GM19043 (cell line): ENCODE data around the gene AP5Z1.

Source experiments
- ATAC-seq: cut with Tn5 transposase; IDR thresholded peaks from one replicate; pipeline ENCODE4 v1.9.1; 2021; ENCODE audit warnings: low read depth; ENCODE audit not compliant: unreplicated experiment

AP5Z1 gene

DNA sequence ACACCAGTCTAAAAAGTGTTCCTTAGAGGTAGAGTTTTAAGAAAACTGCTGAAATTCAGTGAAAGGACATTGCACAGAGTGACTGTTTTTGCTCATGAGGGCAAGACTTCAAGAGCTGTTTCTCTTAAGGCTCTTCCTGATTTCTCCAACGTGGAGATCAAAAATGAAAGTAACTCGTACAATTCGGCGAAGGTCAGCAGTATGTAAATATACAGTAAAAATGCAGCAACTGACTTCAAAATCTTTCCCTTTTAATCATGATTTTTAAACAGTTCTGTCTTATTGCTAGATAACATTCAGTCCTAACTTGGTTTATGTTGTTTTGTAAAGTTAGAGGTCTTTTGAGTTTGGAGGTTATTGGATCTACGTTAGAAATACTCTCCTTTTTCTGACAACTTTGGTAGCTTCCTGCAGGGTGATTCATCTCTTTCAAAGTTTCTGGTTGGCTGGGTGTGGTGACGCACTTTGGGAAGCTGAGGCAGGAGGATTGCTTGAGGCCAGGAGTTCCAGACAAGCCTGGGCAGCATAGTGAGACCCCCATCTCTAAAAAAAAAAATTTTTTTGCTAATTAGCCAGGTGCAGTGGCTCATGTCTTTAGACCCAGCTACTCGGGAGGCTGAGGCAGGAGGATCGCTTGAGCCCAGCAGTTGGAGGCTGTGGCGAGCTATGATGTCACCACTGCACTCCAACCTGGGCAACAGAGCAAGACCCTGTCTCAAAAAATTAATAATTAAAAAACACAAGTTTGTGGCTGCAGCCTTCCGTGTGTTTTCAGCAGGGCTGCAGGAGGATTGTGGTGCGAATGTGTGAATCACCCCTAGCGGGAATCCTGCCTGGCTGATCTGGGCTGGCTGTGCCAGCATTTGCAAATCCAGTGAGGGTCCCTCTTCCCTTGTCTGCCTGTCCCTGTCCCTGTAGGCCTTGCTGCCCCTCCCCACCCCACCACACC lies 29.2 kb upstream of the AP5Z1 start:
- ATAC-seq, result no peak

- no peak for ATAC-seq
These were observed 28.4 kb upstream of the AP5Z1 start for GRCh38 chr7:4747013-4747412.

- ATAC-seq, result no peak
These were observed 27.7 kb upstream of the AP5Z1 start for GRCh38 chr7:4747746-4748145.

DNA sequence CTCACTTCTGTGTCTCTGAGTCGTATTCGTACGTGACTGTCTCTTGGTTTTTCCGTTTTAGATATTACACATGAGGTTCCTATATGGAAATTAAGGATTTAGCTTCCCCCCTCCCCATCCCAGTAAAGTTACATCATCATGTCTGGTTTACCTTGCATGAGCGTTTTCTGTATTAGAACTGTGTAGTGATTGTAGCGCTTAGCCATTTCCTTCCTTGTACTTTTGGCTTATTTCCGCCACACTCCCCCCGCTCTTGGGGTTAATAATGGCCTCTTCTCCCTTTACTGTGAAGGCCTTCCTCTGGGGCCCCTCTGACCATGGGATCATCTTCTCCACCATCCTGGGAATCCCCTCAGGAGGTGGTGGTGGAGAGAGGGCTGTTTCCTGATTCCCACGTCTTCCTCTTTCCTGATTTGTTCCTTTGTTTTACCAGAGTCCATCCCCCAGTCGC lies 27.2 kb upstream of the AP5Z1 start:
- ATAC-seq, result no peak

DNA sequence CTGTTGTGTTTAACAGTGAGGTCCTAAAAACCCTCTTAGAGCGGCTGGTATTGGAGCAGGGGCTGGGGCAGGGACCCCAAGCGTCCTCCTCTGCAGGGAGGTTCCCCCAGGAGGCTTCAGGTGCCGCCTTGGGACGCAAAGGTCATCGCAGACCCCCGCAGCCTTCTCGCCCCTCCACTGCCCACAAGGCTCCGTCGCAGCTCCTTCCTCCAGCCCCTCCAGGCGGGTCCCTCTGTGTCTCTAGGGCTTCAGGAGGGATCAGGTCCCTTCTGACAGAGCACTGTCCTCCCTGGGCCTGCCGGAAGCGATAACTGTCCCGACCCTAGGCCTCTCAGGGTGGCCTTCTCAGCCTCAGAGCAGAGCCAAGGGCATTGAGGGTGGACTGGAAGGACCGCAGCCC lies 26.1 kb upstream of the AP5Z1 start:
- ATAC-seq, result no peak

DNA sequence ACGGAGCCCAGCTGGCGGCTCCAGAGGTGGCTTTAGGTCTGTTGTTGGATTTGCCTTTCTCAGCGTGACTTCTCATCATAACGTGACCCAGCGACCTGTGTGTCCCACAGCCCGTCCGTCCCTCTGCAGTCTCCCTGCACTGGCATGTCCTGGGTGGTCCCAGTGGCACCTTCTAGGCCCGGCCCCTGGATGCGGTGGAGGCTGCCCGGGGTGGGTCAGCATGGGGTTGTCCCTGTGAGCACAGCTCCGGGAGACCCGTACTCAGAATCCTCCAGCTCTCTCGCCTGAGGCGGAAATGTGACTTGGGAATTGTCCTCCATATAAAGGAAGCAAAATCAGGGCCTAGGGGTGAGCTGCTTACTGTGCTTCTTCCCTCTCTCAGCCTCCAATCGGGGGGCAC lies 25.6 kb upstream of the AP5Z1 start:
- no peak for ATAC-seq

- no peak for ATAC-seq
These were observed 23.9 kb upstream of the AP5Z1 start for GRCh38 chr7:4751398-4751947.

DNA sequence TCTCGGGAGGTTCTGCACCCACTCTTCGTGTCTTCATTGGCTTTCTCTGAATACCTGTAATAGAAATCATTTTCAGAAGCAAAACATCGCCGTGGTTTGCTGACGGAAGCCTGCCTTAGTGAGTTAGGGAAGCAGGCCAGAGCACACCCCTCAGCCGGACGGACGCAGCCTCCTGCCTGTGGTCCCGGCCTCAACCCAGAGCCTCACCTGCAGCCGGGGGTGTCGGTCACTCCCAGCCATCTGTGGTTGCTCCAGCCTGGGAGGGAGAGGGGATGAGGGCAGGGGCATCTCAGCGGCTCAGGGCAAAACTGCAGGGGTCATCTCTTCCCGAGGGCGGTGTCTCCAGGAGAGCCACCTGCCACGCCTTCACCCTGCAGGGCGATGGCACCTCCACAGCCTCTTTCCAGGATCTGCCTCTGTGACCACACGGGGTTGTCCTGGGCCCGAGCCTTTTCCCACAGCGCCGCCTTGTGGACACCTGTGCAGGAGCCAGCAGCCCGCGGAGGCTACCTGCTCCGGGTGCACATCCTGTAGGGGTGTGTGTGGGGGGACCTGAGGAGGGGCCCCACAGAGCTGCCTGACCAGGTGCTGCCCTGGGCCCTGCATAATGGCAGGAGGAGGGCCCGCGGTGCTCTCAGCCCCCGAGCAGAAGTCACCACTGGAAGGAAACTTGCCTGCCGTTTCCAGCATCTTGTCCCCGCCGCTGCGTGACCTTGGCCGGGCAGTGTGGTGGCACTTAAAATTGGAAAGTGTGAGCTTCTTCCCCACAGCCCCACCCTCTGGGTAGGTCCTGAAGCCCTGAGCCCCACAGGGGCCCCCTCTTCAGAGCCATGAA lies 21.6 kb upstream of the AP5Z1 start:
- ATAC-seq, result peak; percentile 80

DNA sequence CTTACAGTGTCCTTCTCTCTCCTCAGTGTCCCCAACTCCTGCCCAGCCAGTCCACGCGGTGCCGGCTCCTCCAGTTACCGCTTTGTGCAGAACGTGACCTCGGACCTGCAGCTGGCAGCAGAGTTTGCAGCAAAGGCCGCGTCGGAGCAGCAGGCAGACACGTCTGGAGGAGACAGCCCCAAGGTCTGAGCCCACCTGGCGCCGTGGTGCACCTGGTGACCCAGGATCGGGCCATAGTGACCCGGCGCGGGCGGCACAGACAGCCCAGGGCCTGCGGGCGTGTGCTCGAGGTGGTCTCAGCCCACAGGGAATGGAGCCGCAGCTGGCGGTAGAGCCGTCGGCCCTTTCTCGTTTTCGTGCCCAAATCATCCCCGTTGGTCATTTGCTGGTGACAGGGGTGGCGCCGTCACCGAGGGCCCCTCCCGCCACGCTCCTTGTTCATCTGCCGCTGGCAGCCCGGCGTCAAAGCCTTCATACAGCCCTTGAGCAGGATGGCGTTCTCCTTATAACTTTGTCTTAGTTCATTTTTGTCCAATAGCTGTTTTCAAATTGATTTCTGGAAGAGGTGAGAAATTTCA lies 20.9 kb upstream of the AP5Z1 start:
- no peak for ATAC-seq

DNA sequence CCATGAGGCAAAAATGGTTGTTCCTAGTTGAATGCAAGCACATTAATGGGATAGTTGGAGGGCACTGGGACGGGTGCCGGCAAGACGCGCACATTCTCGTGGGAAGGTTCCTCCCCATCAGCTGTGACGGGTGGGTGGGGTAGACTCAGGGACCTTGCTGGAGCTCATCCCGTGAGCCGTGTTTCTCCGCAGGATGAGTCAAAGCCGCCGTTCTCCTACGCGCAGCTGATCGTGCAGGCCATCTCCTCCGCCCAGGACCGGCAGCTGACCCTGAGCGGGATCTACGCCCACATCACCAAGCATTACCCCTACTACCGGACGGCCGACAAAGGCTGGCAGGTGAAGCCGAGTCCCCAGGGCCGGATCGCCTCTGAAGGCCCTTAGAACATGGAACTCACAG lies 20.4 kb upstream of the AP5Z1 start:
- no peak for ATAC-seq

DNA sequence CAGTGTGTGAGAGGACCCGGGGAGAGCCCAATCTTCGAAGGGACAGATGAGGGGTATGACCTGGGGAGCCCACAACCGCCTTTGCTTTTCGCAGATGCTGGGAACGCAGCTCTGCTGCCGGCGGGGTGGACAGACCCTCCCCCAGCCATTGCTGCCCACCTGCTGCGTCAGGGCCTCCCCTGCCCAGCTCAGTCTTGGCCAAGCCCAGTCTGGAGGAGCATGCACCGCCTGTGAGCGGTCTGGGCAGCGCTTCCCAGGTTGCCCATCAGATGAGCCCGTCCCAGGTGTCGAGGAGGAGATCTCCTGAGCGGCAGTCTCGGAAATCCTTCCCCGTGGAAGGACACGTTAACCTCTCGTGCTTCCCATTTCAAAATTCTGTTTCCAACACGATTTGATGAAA lies 17.3 kb upstream of the AP5Z1 start:
- no peak for ATAC-seq

DNA sequence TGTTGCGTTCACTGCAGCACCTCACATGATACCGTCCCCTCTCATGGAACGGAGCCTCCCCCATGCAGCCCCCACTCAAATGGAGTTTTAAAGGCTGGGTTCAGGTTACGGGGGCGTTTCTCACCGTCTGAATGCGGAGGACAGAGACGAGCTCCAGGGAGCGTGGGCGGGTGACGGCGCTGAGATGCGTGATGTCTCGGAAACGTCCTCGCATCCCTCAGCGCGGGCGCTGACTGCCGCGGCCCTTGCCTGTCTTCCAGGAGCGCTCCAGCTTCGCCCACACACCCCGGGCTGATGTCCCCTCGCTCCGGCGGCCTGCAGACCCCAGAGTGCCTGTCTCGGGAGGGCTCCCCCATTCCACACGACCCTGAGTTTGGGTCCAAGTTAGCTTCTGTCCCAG lies 16.6 kb upstream of the AP5Z1 start:
- ATAC-seq, result no peak

- no peak for ATAC-seq
These were observed 16.2 kb upstream of the AP5Z1 start for GRCh38 chr7:4759211-4759610.

- no peak for ATAC-seq
These were observed 14.5 kb upstream of the AP5Z1 start for GRCh38 chr7:4760952-4761351.

- ATAC-seq, result no peak
These were observed 13.0 kb upstream of the AP5Z1 start for GRCh38 chr7:4762121-4763055.

GRCh38 chr7:4763091-4763793 lies 12.2 kb upstream of the AP5Z1 start:
- ATAC-seq, result no peak

DNA sequence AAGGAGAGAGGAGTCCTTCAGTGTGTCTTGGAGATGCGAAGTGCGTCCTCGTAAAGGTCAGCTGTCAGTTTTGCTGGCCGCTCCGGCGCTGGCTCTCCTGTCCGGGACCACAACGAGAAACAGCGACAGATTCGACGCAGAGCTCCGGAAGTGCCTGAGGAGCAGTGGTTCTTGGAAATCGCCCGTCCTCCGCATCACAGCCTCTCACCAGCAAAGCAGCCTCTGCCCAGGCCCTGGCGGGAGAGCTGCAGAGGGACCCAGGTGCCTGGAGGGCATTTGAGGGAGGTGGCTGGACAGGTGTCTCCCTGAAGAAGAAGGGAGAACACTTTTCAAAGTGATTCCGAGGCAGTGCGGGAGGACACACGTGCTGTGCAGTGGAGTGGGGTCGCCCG lies 11.6 kb upstream of the AP5Z1 start:
- no peak for ATAC-seq

DNA sequence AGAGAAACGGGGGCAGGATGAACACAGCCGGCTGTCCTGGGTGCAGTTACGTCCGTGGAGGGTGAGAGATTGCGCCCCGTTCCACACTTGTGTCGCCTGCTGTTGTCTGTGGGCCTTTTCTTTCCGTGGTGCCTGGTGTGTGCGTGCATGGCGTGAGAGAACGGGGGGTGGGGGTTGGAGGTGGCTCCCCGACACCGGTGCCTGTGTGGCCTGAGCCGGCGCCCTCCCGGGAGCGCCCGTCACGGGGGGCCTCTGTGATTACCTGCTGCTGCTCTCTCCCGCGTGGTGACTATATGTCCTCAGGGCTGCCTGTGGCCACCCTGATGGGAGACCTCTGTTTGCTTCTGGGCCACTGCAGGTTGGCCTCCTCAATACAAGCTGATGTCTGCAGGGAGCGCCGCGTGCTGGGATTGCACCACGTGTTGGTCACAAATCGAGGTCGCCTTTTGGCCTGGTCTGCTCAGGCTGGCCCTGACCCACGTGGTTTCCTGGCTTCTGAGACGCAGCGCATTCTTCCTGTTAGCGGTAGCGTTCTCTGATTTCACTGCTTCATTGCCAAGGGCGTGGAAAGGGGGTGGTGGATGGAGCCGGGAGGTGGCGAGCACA lies 10.9 kb upstream of the AP5Z1 start:
- no peak for ATAC-seq
